HS-5 (cell line): ENCODE results near the gene UXT.
"Not testable (repeated sequence)": the region's sequence is repeated elsewhere in the genome, so short reads cannot be mapped to it uniquely, and the experiment has no call there.

Source experiments
- DNase-seq: peaks from one replicate; pipeline ENCODE4 v3.0.0-alpha.2; 2012; ENCODE audit warnings: low read depth

The UXT gene, protein sequence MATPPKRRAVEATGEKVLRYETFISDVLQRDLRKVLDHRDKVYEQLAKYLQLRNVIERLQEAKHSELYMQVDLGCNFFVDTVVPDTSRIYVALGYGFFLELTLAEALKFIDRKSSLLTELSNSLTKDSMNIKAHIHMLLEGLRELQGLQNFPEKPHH

DNA sequence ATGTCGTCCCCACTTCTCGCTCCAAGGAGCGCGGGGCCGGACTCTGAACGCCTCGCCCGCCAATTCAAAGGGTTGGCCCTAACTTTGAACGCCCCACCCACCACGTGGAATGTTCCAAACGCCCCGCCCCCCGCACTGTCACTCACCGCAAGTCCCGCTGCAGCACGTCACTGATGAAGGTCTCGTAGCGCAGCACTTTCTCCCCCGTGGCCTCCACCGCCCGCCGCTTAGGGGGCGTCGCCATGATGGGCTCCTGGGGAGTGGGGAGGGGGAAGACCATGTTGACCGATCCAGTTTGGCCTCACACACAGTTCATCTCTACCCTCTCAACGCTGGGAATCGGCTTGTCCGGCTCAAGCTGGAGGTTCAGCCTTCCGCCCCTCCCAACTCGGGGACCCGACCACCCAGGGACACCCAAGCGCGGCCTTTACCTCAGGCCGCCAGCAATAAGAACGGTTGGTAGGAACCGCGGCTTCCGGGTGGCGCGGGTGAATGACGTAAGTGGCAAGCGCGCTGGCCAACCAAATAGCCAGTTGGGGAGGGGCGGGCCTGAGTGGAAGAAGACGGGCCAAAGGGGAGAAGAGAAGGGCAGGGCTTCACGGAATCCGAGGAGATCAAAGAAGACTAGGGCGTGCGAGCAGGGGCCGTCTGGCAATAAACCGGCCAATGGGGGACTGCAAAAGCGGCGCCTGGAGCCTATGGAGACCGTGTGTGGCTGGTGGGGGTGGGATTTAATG lies at the start of gene UXT:
Gene UXT, minus strand, starts transcription at position 497 of the 737 bp plus-strand sequence. Its CDS starts 253 bp downstream, at position 244.
- peak; percentile 76 for DNase-seq

DNA sequence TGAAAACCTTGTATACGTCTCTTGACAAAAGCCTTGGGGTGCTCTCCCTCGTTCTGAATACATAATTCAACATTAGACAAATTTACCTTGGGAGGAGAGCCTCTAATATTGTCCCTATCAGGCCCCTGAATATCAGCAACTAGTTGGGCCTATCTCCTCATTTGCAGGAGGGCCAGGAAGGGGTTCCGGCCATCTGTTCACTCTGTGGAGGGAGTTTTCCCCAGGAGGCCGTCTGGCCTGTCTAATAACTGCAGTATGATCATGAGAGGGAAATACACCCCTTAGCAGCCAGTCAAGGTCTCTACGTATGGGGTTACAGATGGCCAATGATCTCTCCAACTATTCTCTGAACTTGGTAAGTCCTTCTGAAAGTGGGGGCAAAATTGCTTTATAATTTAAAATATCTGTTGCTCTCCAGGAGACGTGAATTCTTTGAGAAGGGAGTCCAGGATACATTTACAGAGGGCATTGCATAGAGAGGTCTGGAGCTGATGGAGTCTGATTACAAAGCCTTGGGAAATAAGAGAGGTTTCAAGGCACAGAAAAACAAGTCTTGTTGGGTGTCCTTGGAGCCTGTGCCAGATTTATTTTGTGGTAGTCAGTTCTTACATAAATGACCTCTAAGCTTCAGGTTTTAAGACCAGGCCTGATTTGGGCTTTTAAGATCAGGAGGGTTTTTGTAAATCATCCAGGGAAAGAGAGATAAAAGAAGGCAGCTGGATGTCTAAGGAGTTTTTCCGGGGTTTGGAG lies 48.2 kb upstream of the UXT start:
- DNase-seq = no peak

DNA sequence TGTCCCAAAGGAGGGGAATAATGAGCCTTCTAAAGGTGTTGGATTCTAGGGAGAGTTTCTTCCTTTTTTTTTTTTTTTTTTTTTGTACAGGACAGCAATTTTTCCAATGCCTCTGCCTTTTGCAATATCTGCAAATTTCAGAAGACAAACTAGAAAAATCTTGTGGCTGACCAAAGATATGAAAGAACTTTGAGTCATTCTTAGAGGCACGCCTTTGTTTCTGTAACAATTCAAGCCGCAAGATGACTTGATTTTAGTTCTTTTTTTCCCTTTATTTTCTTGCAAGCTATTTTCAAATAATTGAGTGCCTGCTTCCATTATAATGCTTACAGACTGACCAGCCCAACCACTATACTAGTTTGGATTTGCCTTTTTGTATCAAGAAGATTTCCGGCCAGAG lies 47.6 kb upstream of the UXT start:
- no peak for DNase-seq

DNA sequence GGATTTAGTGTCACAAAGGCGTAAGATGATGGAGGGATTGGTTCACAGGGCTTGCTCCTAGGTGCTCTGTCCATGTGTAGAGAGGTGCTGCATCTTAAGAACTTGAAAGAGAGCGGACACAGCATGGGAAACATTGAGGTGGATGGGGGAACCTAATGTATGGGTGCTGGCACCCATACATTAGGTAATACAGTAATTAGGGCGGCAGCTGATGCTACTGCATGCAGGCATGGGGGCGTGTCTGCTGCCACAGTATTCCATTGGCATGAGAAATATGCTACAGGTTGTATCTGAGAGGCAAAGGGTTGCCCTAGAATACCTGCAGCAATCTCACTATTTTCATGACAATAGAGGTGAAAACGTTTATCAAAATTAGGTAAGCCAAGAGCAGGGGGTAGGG lies 45.8 kb upstream of the UXT start:
- DNase-seq = no peak

DNA sequence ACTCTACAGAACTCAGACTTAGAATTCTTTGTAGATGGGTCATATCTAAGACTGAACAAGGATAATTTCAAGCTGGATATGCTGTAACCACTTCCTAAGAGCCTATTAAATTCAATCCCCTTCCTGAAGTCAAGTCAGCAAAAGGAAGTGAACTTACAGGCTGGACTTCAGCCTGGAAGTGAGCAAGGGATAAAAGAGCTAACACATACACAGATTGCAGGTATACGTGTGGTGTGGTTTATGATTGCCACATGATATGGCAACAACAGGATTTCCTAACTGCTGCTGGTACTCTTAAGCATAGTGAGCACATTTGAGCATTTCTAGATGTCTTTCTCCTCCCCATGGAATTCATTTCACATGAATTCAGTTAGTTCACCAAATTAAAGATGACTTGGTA lies 38.2 kb upstream of the UXT start:
- peak; percentile 30 for DNase-seq

DNA sequence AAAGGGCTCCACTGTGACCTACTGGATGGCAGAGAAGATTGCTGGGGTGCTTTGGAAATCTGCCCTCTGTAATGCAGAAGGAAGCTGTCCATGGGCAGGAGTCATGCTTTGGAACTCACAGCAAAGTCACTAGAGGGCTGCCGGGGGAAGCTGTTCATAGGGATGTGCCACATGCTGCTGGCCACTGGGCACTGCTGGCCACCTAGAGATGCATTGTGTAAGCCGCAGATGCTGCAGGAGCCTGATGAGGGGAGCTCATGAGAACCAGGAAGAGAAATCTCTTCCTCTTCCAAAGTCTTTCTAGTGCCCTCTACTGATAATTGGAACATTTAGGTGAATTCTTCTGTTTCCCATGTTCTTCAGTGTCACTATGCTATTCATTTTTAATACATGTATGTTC lies 31.2 kb upstream of the UXT start:
- DNase-seq = no peak

DNA sequence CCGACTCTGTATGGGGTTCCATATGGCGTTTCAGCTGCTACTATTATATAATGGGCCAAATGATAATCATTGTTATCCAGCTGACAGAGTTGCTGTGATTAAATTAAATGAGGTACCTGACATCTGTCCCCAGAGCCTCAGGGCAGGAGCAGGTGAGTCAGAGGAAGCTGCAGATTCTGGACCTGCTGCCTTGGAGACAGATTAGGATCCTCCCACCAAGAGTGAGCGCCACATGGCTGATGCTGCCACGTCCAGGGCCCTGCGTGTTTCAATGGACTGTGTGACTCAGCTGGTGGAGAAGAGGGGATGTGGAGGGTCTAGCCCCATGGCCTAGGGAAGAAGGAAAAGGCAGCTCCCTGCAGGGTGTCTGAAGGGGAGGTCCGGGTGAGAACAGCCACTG lies 28.3 kb upstream of the UXT start:
- no peak for DNase-seq

DNA sequence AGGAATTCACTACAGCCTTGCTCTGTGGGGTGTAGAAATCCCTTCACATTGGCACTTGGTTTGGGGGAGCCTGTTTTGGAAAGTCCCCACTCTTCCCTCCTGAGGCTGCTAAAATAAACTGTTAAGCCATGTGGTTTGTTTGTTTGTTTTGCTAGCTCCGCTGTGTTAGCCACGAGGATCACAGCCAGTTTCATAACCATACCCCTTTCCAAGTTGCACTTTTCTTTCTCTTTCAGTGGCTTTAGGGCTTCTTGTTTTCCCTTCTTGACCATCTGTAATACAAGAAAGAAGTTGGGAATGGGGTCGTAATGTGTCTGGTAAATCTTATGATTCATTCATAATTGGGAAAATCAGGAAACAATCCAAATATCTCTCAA lies 24.8 kb upstream of the UXT start:
- no peak for DNase-seq

DNA sequence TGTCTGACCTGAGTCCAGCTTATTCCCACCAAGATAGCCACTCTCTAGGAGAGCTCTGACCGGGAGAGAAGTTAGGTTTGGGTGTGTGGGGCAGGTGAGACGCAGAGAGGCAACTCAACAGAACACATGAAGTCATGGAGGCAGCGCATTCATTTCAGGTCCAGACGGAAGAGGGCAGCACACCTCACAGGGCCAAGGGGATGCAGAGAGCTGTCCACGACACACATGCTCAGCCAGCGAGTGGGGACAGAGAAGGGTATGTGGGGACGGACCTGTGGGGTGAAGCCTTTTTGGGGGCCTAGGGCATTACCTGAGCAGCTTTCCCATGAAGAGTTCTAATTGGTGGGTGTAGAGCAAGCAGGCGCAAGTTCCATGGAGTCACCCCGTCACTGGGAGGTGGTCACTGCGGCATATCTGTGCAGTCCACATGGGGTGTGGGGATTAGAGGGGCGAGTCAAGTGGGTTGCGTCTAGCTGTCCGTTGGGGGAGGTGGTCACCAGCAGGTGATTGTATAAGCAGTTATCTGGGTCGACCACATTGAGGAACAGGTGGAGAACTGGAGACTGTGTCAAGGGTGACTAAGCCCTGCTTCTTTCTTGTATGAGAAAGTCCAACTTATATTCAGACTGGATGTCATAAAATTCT lies 24.3 kb upstream of the UXT start:
- DNase-seq = no peak

DNA sequence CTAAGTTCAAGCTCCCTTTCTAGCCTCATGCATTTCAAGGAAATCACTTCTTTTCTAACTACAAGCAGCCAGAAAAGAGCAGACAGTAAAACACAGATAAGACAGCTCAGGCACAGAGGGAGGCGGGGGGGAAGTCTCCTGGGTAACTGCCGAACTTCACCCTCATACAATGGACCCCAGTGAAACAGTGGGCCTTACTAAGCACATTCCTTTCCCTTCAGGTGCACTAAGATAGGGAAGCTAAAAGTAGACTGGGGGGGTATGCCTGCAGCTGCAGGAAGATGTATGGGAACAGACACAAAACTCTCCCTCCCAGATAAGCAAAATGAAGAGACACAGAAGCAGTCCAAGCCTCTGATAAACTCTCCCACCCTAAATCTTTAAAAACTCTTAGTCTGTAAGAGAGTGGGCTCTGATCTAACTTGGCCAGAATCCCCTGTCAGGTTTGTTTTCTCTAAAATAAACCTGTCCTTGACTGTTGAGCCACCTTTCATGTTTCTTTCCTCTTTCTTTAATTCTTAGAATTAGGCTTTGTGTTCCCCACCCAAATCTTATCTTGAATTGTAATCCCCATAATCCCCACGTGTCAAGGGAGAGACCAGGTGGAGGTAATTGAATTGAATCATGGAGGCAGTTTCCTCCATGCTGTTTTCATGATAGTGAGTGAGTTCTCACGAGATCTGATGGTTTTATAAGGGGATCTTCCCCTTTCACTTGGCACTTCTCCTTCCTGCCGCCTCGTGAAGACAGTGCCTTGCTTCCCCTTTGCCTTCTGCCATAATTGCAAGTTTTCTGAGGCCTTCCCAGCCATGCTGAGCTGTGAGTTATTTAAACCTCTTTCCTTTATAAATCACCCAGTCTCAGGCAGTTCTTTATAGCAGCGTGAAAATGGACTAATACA lies 17.2 kb upstream of the UXT start:
- DNase-seq = not testable (repeated sequence)

DNA sequence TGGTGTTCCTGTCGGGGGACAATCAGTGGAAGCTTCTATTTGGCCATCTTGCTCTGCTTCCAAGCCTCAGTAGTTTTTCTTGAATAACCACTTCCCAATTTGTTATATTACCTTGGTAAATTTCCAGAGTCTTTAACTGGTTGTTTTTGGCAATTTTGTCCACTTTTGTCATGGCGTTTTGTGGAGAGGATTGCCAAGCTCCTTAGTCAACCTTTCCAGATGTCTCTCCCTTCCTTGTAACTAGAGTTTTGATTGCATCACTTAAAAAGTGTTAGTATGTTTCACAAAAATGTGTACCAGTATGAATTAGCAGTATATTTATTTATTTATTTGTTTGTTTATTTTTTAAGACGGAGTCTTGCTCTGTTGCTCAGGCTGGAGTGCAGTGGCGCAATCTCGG lies 15.8 kb upstream of the UXT start:
- no peak for DNase-seq

DNA sequence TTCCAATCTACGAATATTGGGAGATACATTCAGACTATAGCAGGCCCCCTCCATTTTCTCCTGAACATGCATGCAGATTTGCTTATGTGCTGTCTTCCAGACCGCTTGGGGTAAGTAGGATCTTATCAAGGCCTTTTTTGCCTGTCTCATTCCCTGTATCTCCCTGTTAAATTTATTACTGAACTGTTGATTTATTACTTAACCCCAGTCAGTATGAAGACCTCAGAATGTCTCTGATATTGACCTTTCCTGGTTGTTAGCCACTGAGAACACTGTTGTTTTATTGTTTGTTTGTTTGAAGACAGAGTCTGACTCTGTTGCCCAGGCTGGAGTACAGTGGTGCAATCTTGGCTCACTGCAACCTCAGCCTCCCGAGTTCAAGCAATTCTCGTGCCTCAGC lies 6.8 kb upstream of the UXT start:
- DNase-seq = not testable (repeated sequence)

DNA sequence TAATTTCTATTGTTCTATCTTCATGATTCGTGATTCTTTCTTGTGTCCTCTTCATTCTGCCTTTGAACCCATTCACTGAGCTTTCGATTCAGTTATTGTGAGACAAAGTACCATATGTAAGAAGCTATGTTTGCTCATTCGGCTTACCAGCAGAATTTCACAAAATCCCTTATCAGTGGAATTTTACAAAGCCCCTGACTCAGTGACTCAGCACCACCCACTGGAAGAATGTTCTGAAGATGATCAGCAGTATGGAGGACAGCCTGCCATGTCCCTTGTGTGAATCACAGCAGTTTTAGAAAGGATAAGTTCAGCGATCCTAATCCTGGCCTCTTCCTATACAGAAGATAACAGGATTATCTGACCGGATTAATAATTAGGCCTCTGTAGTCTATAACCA lies 5.8 kb upstream of the UXT start:
- no peak for DNase-seq

DNA sequence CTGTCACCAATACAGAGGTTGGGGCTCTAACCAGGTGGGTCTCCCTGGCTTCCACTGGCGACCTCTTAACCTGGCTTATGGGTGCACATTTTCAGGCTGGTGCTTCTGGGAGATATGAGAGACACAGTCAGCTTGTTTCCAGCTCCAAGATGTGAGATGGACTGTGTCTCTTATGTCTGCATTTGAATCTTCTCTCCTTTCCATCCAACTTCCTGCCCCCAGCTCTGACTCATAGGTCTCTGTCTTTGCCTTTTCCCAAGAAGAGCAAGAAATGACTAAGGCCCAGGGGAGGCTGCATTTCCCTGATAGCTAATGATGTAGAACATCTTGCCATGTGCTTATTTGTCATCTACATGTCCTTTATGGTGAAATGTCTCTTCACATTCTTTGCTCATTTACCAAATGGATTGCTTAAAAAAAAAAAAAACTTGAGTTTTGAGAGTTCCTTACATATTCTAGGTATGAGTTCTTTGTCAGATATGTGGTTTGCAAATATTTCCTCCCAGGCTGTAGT lies 3.2 kb upstream of the UXT start:
- DNase-seq = peak; percentile 87

DNA sequence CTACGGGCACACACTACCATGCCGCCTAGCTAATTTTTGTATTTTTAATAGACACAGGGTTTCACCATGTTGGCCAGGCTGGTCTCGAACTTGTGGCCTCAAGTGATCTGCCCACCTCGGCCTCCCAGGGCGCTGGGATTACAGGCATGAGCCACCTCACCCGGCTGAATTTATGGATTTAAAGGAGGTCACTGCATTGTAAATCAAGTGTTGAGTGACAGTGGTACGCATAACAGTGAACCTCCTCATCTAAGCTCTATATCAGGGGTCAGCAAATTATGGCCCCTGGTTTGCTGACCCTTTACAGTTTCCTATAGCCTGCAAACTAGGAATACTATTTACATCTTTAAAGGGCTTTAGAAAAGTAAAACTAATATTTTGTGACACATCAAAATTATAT lies 2.6 kb upstream of the UXT start:
- DNase-seq = no peak

DNA sequence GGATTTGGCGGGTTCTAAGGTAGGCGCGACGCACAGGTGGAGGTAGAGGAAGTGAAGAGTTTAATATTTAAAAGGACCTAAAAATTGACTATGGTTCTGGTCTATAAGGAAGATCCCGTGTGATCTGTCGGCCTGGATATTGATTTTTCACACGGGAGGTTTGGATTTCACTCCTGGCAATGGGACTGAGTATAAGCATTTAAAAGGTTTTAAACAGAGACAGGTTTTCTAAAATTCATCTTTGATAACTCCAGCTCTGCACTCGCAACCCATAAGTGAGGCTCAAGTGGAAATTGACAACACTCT lies 394 bp upstream of the UXT start:
- DNase-seq = no peak

DNA sequence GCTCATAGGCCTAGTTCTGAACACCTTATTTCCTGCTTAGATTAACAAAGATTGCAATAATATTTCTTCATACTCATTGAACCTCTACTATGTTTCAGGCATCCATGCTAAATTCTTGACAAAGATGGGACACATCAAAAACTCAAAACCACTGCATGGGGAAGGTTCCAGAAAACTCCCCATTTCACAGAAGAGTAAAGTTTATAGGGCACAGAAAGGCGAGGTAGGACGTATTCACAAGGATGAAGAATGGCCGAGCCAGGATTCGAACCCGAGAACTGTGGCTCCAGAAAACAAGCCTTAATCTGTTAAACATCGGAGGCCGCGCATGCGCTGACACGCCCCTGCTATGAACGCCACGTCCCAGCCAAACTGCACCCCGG lies 688 bp downstream of the UXT start:
- DNase-seq = no peak

DNA sequence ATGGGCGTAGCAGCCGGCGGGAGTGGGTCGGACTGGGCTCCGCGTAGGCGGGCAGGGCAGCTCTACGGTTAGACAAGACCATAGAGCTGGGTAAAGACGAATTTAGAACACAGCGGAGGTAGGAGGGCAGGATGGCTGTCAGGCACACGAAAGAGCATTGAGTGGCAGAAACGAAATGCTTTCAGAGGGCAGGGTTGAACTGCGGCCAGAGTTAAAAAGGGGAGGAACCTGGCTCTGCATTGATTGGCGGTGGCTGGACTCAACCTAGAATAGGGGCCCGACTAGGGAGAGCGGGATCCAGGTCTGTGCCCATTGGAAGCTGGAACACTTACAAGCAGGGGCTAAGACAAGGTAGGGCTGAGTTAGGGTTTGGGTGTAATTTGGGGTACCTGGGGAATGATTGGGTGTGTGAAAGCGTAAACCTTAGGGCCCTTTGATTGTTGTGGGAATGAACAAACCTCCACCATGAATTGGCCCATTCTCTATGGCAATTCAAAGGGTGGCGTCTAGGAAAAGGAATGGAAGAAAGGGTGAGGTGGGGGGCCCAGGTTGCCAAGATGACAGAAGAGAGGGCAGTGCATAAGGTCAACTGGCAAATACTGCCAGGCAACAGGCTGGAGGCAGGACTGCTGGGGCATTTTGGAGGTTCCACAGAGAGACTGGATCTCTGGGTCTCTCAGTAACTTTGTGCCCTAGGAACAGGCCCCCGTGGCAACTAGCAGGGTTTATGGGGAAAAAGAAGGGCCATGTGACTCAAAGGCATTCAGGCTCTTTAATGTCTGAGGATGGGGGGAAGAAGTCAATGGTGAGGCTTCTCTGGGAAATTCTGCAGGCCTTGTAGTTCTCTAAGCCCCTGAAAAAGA lies 7.7 kb downstream of the UXT start:
- DNase-seq = no peak

DNA sequence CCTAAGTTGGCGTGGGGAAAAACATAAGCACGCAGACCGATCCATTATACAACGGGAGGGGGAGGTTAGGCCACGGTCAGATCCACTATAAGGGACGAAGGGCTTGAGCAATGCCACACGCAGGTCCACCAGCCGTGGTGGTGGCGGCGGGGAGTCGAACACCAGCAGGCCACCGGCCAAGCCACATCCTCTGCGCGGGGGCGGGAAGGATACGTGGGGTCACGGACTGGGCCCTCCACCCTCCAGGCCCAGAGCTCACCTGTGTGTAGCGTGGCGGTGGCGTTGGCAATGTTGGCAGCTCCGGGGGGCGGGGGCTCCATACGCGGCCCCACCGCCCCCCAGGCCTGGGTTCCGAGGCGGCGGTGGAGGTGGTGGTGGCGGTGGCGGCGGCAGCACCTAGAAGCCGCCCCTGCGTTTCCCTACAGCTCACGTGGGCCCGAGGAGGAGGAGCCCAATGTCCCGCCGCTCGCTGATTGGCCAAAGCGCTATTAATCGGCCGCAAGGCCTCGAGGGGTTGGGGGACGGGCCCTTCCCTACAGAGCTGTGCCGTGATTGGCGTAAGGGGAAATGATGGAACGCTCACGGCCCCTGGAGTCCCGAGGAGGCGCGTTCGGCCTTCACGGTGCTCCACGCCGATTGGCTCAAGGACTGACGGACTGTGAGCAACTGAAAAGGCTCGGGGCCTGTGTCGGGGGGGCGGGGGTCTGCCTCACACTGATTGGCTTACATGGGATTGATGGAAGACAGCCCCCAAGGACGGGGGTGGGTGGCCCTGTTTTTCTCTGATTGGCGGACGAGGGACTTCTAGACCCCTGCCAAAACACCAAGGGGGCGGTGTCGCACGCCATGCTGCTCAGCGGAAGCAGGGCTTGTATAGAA lies 8.6 kb downstream of the UXT start, which contains the start of gene ELK1:
Gene ELK1, minus strand, starts transcription at position 400 of the 879 bp plus-strand sequence. CDS start 9,122 bp downstream, outside the sequence.
- DNase-seq = peak; percentile 82

DNA sequence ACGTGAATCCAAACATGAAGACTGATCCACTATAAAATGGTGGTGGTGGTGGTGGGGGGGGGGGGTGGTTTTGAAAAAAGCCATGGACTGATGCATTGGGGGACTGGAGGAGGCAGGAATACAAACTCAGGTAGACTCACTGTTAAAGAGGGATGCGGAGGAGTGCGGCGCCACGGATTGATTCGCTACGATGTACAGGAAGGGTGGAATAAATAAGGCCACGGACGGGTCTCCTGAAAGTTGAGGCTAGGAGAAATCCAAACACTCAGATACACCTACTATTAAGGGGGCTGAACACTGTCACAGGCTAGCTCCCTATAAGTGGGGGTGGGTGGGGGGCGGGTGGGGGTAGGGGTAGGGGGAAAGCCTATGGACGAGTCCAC lies 9.2 kb downstream of the UXT start:
- DNase-seq = no peak
